GM19438 (cell line): ENCODE results near the gene PNMA8C.
"Not testable (repeated sequence)": the region's sequence is repeated elsewhere in the genome, so short reads cannot be mapped to it uniquely, and the experiment has no call there.

Source experiments
- ATAC-seq: cut with Tn5 transposase; IDR thresholded peaks from one replicate; pipeline ENCODE4 v1.9.1; 2021; ENCODE audit warnings: low read depth; ENCODE audit not compliant: unreplicated experiment

Gene PNMA8C

GRCh38 chr19:46412650-46413261, 16.0 kb downstream of the PNMA8C start:
- ATAC-seq = no peak

GRCh38 chr19:46411925-46412649, 16.6 kb downstream of the PNMA8C start:
- no peak for ATAC-seq

- no peak for ATAC-seq
These were observed 17.4 kb downstream of the PNMA8C start for GRCh38 chr19:46411088-46411924.

- no peak for ATAC-seq
These were observed 18.3 kb downstream of the PNMA8C start for GRCh38 chr19:46410205-46411087.

GRCh38 chr19:46409191-46409590, 19.5 kb downstream of the PNMA8C start:
- ATAC-seq = no peak

GRCh38 chr19:46408664-46409039, 20.1 kb downstream of the PNMA8C start:
- ATAC-seq = no peak

- no peak for ATAC-seq
These were observed 20.7 kb downstream of the PNMA8C start for GRCh38 chr19:46407856-46408663.

GRCh38 chr19:46406976-46407375, 21.8 kb downstream of the PNMA8C start:
- no peak for ATAC-seq

GRCh38 chr19:46404753-46405468, 23.8 kb downstream of the PNMA8C start:
- no peak for ATAC-seq

- ATAC-seq = no peak
These were observed 24.5 kb downstream of the PNMA8C start for GRCh38 chr19:46404055-46404752.

GRCh38 chr19:46402725-46403124, 26.0 kb downstream of the PNMA8C start:
- no peak for ATAC-seq

- ATAC-seq = not testable (repeated sequence)
These were observed 30.8 kb downstream of the PNMA8C start for GRCh38 chr19:46397801-46398479.

GRCh38 chr19:46394402-46394797, 34.3 kb downstream of the PNMA8C start:
- ATAC-seq = no peak

GRCh38 chr19:46393456-46394401, 35.0 kb downstream of the PNMA8C start:
- ATAC-seq = no peak

- ATAC-seq = no peak
These were observed 35.9 kb downstream of the PNMA8C start for GRCh38 chr19:46392837-46393236.

- ATAC-seq = no peak
These were observed 36.4 kb downstream of the PNMA8C start for GRCh38 chr19:46392252-46392801.
